Neural cell (in vitro differentiated cells): ENCODE data around the gene ARAP2. TPM values are rescaled to one million over a fixed set of nuclear protein-coding genes. Genes with fewer than 3 reads are reported as not detected.

ENCODE experiments used
- H2AFZ ChIP-seq: fragments of 200-600, 300-800 bp; sonication (generic), shearing (Covaris generic); 2 replicates; pipeline ENCODE4 v1.6.0; 2014; ENCODE audit warnings: low read depth, mild to moderate bottlenecking, antibody characterized with exemption, low read length, moderate library complexity
- H3F3A ChIP-seq: fragments of 200-600 bp; shearing (Covaris generic); 2 replicates; pipeline ENCODE4 v1.6.1; 2016; ENCODE audit warnings: mild to moderate bottlenecking, moderate library complexity, mixed read lengths, antibody characterized with exemption, low read length; ENCODE audit not compliant: insufficient read depth, poor library complexity, severe bottlenecking
- H3K27ac ChIP-seq: fragments of 200-600, 300-800 bp; sonication (generic), shearing (Covaris generic); 2 replicates; pipeline ENCODE4 v1.5.1; 2014; ENCODE audit warnings: mild to moderate bottlenecking, low read length, moderate library complexity
- H3K27me3 ChIP-seq: fragments of 300-800, 200-600 bp; sonication (generic), shearing (Covaris generic); 2 replicates; pipeline ENCODE4 v1.6.0; 2014; ENCODE audit warnings: mild to moderate bottlenecking, low read depth, low read length, moderate library complexity; ENCODE audit not compliant: insufficient read depth
- H3K36me3 ChIP-seq: fragments of 300-800, 200-600 bp; sonication (generic), shearing (Covaris generic); 2 replicates; pipeline ENCODE4 v1.5.1; 2014; ENCODE audit warnings: mild to moderate bottlenecking, antibody characterized with exemption, low read length, moderate library complexity; ENCODE audit not compliant: insufficient read depth
- H3K4me2 ChIP-seq: fragments of 300-800, 200-600 bp; sonication (generic), shearing (Covaris generic); 2 replicates; pipeline ENCODE4 v1.6.0; 2014; ENCODE audit warnings: mild to moderate bottlenecking, low read length
- H3K4me3 ChIP-seq: fragments of 300-800, 200-600 bp; sonication (generic), shearing (Covaris generic); 2 replicates; pipeline ENCODE4 v1.5.1; 2014; ENCODE audit warnings: mild to moderate bottlenecking, low read length, moderate library complexity
- H3K79me2 ChIP-seq: fragments of 200-600 bp; shearing (Covaris generic); replicated peaks from 2 replicates; pipeline ENCODE4 v1.6.0; 2014; ENCODE audit warnings: mild to moderate bottlenecking, low read length, moderate library complexity; ENCODE audit not compliant: insufficient read depth
- H3K9ac ChIP-seq: fragments of 300-800, 200-600 bp; sonication (generic), shearing (Covaris generic); 2 replicates; pipeline ENCODE4 v1.6.1; 2016; ENCODE audit warnings: mild to moderate bottlenecking, low read length, mixed read lengths
- H3K9me2 ChIP-seq: fragments of 200-600 bp; shearing (Covaris generic); 2 replicates; pipeline ENCODE4 v1.6.1; 2016; ENCODE audit warnings: mild to moderate bottlenecking, low read length, mixed read lengths; ENCODE audit not compliant: insufficient read depth
- H3K9me3 ChIP-seq: fragments of 200-600, 300-800 bp; sonication (generic), shearing (Covaris generic); 2 replicates; pipeline ENCODE4 v1.6.1; 2016; ENCODE audit warnings: mild to moderate bottlenecking, mixed run types, low read length, moderate library complexity, mixed read lengths
- H4K20me1 ChIP-seq: fragments of 200-600 bp; shearing (Covaris generic); 2 replicates; pipeline ENCODE4 v1.6.1; 2016; ENCODE audit warnings: mild to moderate bottlenecking, mixed run types; ENCODE audit not compliant: insufficient read depth
- CTCF ChIP-seq: fragments of 450-650 bp; IDR thresholded peaks from 2 replicates; pipeline ENCODE4 v1.5.1; 2014; ENCODE audit warnings: antibody characterized with exemption, mild to moderate bottlenecking, moderate library complexity; ENCODE audit not compliant: poor library complexity, severe bottlenecking
- EP300 ChIP-seq: fragments of 450-650 bp; conservative IDR thresholded peaks from 2 replicates; pipeline ENCODE4 v1.6.1; 2014; ENCODE audit warnings: antibody characterized with exemption, mild to moderate bottlenecking, moderate library complexity; ENCODE audit not compliant: poor library complexity, severe bottlenecking
- EZH2 ChIP-seq: fragments of 200-600, 300-800 bp; shearing (Covaris generic), sonication (generic); IDR thresholded peaks from 2 replicates; pipeline ENCODE4 v1.6.1; 2014; ENCODE audit warnings: antibody characterized with exemption, low read length, borderline replicate concordance, mild to moderate bottlenecking; ENCODE audit not compliant: insufficient read depth, poor library complexity, severe bottlenecking
- MXI1 ChIP-seq: fragments of 450-650 bp; conservative IDR thresholded peaks from 2 replicates; pipeline ENCODE4 v1.6.1; 2014; ENCODE audit warnings: antibody characterized with exemption, mild to moderate bottlenecking; ENCODE audit not compliant: poor library complexity, severe bottlenecking
- POLR2AphosphoS5 ChIP-seq: IDR thresholded peaks from 2 replicates; pipeline ENCODE4 v1.6.1; 2012
- RAD21 ChIP-seq: fragments of 450-650 bp; conservative IDR thresholded peaks from 2 replicates; pipeline ENCODE4 v1.6.1; 2014; ENCODE audit warnings: antibody characterized with exemption, mild to moderate bottlenecking, moderate library complexity
- REST ChIP-seq: IDR thresholded peaks from 2 replicates; pipeline ENCODE4 v1.6.1; 2012; ENCODE audit warnings: borderline replicate concordance
- SMC3 ChIP-seq: fragments of 450-650 bp; conservative IDR thresholded peaks from 2 replicates; pipeline ENCODE4 v1.6.1; 2014; ENCODE audit warnings: antibody characterized with exemption, mild to moderate bottlenecking, moderate library complexity; ENCODE audit not compliant: poor library complexity
- TAF1 ChIP-seq: IDR thresholded peaks from 2 replicates; pipeline ENCODE4 v1.6.1; 2012; ENCODE audit warnings: low read depth
- polyA plus RNA-seq: library from polyadenylated mRNA; depleted of rRNA; stranded (reverse); fragments of >200 nt; gene quantifications from 2 replicates; pipeline ENCODE4 v1.2.3, GENCODE V29; 2014

ARAP2 gene
- polyA plus RNA-seq, 1 donor from 2014 or later: 2.1 TPM

GRCh38 chr4:36198068-36198808 lies 46.1 kb downstream of the ARAP2 start:
- TF ChIP-seq SMC3: no peak
- TF ChIP-seq REST: no peak
- TF ChIP-seq TAF1: no peak
- no peak for TF ChIP-seq EP300
- TF ChIP-seq CTCF: no peak
- no peak for TF ChIP-seq EZH2
- TF ChIP-seq RAD21: no peak
- TF ChIP-seq POLR2AphosphoS5: no peak
- no peak for TF ChIP-seq MXI1
- Histone ChIP-seq H3K9me2 (no peaks in the 10 kb centered on the region), H3K27me3 (no peaks in the 10 kb centered on the region), H3K4me3 (no peak overlapping the region), H4K20me1 (no peaks in the 10 kb centered on the region), H3K9me3 (no peaks in the 10 kb centered on the region), H3K36me3 (no peaks in the 10 kb centered on the region), H3K27ac (no peak overlapping the region), H3F3A (no peaks in the 10 kb centered on the region), H2AFZ (no peak overlapping the region), H3K9ac (no peak overlapping the region), H3K79me2 (no peaks in the 10 kb centered on the region), H3K4me2 (no peak overlapping the region)

- Histone ChIP-seq H3K27me3 (no peaks in the 10 kb centered on the region), H3K9me3 (no peaks in the 10 kb centered on the region), H3K27ac (no peak overlapping the region), H3K9ac (no peak overlapping the region), H3K36me3 (no peaks in the 10 kb centered on the region), H3K4me3 (no peak overlapping the region), H2AFZ (no peak overlapping the region), H3K79me2 (no peaks in the 10 kb centered on the region), H3F3A (no peaks in the 10 kb centered on the region), H3K9me2 (no peaks in the 10 kb centered on the region), H3K4me2 (no peak overlapping the region), H4K20me1 (no peaks in the 10 kb centered on the region)
- no peak for TF ChIP-seq REST
- no peak for TF ChIP-seq EZH2
- TF ChIP-seq TAF1: no peak
- no peak for TF ChIP-seq SMC3
- no peak for TF ChIP-seq CTCF
- no peak for TF ChIP-seq RAD21
- TF ChIP-seq EP300: no peak
- TF ChIP-seq MXI1: no peak
- TF ChIP-seq POLR2AphosphoS5: no peak
Measured at GRCh38 chr4:36197501-36197900, 46.8 kb downstream of the ARAP2 start.
